Measurements from ENCODE around the gene NTPCR. TPM values are rescaled to one million over a fixed set of nuclear protein-coding genes. Genes with fewer than 3 reads are reported as not detected.

NTPCR gene
- total RNA-seq, 3 donors from 2014 or later, result 16.9 to 19.8 (median 18.3) TPM

GRCh38 chr1:232980986-232981560 is 30.7 kb downstream of the NTPCR start:
- Mint-ChIP-seq H3K36me3 (ENCODE audit: insufficient read depth) (peaks cover 15% of the 10 kb centered on the region), H3K4me1 (ENCODE audit: low read depth) (peaks cover 12% of the 10 kb centered on the region), H3K4me3 (no peak overlapping the region), H3K27me3 (ENCODE audit: low read depth) (no peaks in the 10 kb centered on the region), H3K9me3 (no peaks in the 10 kb centered on the region)
- no peak for ATAC-seq
- DNase-seq, result no peak

- ATAC-seq (no peak), DNase-seq (no peak)
- Mint-ChIP-seq H3K9me3 (no peaks in the 10 kb centered on the region), H3K4me3 (no peak overlapping the region), H3K27me3 (ENCODE audit: low read depth) (no peaks in the 10 kb centered on the region), H3K4me1 (ENCODE audit: low read depth) (peaks cover 12% of the 10 kb centered on the region), H3K36me3 (ENCODE audit: insufficient read depth) (peaks cover 7% of the 10 kb centered on the region)
These were observed 32.0 kb downstream of the NTPCR start for GRCh38 chr1:232982238-232982944.

GRCh38 chr1:232983375-232983774 is 33.0 kb downstream of the NTPCR start:
- no peak for ATAC-seq
- Mint-ChIP-seq H3K9me3 (no peaks in the 10 kb centered on the region), H3K27me3 (ENCODE audit: low read depth) (no peaks in the 10 kb centered on the region), H3K4me1 (ENCODE audit: low read depth) (peaks cover 4% of the 10 kb centered on the region), H3K36me3 (ENCODE audit: insufficient read depth) (peaks cover 7% of the 10 kb centered on the region), H3K4me3 (no peak overlapping the region)
- DNase-seq, result no peak

GRCh38 chr1:232983817-232984567 is 33.6 kb downstream of the NTPCR start:
- H3K36me3 Mint-ChIP-seq (ENCODE audit: insufficient read depth), result peaks cover 7% of the 10 kb centered on the region

GRCh38 chr1:232984577-232985425 is 34.4 kb downstream of the NTPCR start:
- Mint-ChIP-seq H3K36me3 (ENCODE audit: insufficient read depth) (peaks cover 7% of the 10 kb centered on the region), H3K9me3 (no peaks in the 10 kb centered on the region)
- no peak for DNase-seq

More at GRCh38 chr1:232983817-232984567, 33.6 kb downstream of the NTPCR start:
- DNase-seq (no peak), ATAC-seq (no peak)
- Mint-ChIP-seq H3K27me3 (ENCODE audit: low read depth) (no peaks in the 10 kb centered on the region), H3K4me1 (ENCODE audit: low read depth) (no peaks in the 10 kb centered on the region), H3K4me3 (no peak overlapping the region), H3K9me3 (no peaks in the 10 kb centered on the region)

GRCh38 chr1:232985882-232986526 is 35.6 kb downstream of the NTPCR start:
- DNase-seq (no peak), ATAC-seq (no peak)
- Mint-ChIP-seq H3K4me3 (no peak overlapping the region), H3K4me1 (ENCODE audit: low read depth) (peaks cover under 1% of the 10 kb centered on the region), H3K36me3 (ENCODE audit: insufficient read depth) (peaks cover 5% of the 10 kb centered on the region), H3K27me3 (ENCODE audit: low read depth) (no peaks in the 10 kb centered on the region), H3K9me3 (no peaks in the 10 kb centered on the region)

More at GRCh38 chr1:232984577-232985425, 34.4 kb downstream of the NTPCR start:
- H3K4me3 Mint-ChIP-seq, result no peak overlapping the region
- no peaks in the 10 kb centered on the region for H3K27me3 Mint-ChIP-seq (ENCODE audit: low read depth)
- ATAC-seq, result no peak
- no peaks in the 10 kb centered on the region for H3K4me1 Mint-ChIP-seq (ENCODE audit: low read depth)

- DNase-seq, result no peak
- no peak for ATAC-seq
- H3K4me1 Mint-ChIP-seq (ENCODE audit: low read depth), result peaks cover 2% of the 10 kb centered on the region
- H3K4me3 Mint-ChIP-seq, result no peak overlapping the region
- no peaks in the 10 kb centered on the region for H3K27me3 Mint-ChIP-seq (ENCODE audit: low read depth)
- no peaks in the 10 kb centered on the region for H3K9me3 Mint-ChIP-seq
- H3K36me3 Mint-ChIP-seq (ENCODE audit: insufficient read depth), result peaks cover 5% of the 10 kb centered on the region
These were observed 36.1 kb downstream of the NTPCR start for GRCh38 chr1:232986527-232986922.

GRCh38 chr1:232987046-232987773 is 36.8 kb downstream of the NTPCR start:
- DNase-seq (no peak), ATAC-seq (no peak)
- Mint-ChIP-seq H3K4me1 (ENCODE audit: low read depth) (peaks cover 2% of the 10 kb centered on the region), H3K4me3 (no peak overlapping the region), H3K27me3 (ENCODE audit: low read depth) (no peaks in the 10 kb centered on the region), H3K9me3 (no peaks in the 10 kb centered on the region), H3K36me3 (ENCODE audit: insufficient read depth) (peaks cover 6% of the 10 kb centered on the region)

GRCh38 chr1:232987774-232988140 is 37.3 kb downstream of the NTPCR start:
- no peak for DNase-seq
- Mint-ChIP-seq H3K4me1 (ENCODE audit: low read depth) (peaks cover 2% of the 10 kb centered on the region), H3K27me3 (ENCODE audit: low read depth) (no peaks in the 10 kb centered on the region), H3K4me3 (no peak overlapping the region), H3K36me3 (ENCODE audit: insufficient read depth) (peaks cover 11% of the 10 kb centered on the region), H3K9me3 (no peaks in the 10 kb centered on the region)
- ATAC-seq, result no peak

GRCh38 chr1:232988572-232989040 is 38.2 kb downstream of the NTPCR start:
- peaks cover 17% of the 10 kb centered on the region for H3K36me3 Mint-ChIP-seq (ENCODE audit: insufficient read depth)
- H3K4me3 Mint-ChIP-seq, result no peak overlapping the region

GRCh38 chr1:232990176-232991128 is 40.0 kb downstream of the NTPCR start:
- peaks cover 2% of the 10 kb centered on the region for H3K4me1 Mint-ChIP-seq (ENCODE audit: low read depth)
- H3K4me3 Mint-ChIP-seq, result no peak overlapping the region
- ATAC-seq, result no peak
- peaks cover 32% of the 10 kb centered on the region for H3K36me3 Mint-ChIP-seq (ENCODE audit: insufficient read depth)
- peaks cover 9% of the 10 kb centered on the region for H3K9me3 Mint-ChIP-seq
- no peaks in the 10 kb centered on the region for H3K27me3 Mint-ChIP-seq (ENCODE audit: low read depth)
- no peak for DNase-seq

More at GRCh38 chr1:232988572-232989040, 38.2 kb downstream of the NTPCR start:
- Mint-ChIP-seq H3K4me1 (ENCODE audit: low read depth) (peaks cover 2% of the 10 kb centered on the region), H3K9me3 (no peaks in the 10 kb centered on the region), H3K27me3 (ENCODE audit: low read depth) (no peaks in the 10 kb centered on the region)
- DNase-seq (no peak), ATAC-seq (no peak)

GRCh38 chr1:232991238-232991637 is 40.8 kb downstream of the NTPCR start:
- ATAC-seq (no peak), DNase-seq (no peak)
- Mint-ChIP-seq H3K27me3 (ENCODE audit: low read depth) (no peaks in the 10 kb centered on the region), H3K4me1 (ENCODE audit: low read depth) (peaks cover 2% of the 10 kb centered on the region), H3K4me3 (no peak overlapping the region), H3K36me3 (ENCODE audit: insufficient read depth) (peaks cover 34% of the 10 kb centered on the region), H3K9me3 (peaks cover 9% of the 10 kb centered on the region)

Data from activated T-cell treated with anti-CD3 and anti-CD28 coated beads, Interleukin-2, amount 50 U/mL, for 4 hours (primary cell).